ENCODE data around the gene FBXW8.

DNA sequence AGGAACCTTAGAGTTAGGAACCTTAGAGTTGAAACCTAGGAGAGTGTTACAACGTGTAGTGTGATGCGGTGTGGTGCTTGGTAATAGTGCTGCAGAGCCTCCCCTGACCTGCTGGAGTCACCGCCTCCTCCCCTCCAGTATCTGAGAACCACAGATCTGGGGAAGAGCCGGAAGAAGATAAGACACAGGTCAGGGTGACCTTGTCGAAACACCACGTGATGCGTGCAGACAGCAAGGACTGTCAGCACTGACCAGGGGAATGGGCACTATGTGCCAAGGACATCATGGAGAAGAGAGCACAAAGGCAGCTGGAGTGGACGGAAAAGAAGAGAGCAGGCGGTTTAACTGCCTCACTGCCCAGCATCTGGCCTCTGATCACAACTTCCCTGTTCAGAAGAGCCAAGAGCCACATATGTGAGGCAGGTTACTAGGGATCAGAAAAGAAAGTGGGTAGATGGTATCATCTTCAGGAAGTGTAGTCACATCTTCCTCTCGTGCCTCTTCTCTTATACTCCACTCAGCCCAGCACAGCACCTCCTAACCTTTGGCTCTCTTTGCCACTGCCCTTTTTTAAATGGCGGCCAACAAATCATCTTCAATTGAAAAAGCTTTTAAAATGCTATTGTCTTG lies 94.8 kb downstream of the FBXW8 start:
- no peak for TF ChIP-seq POLR2AphosphoS5 (IDR thresholded peaks at IDR 0.05; ENCODE audit: low read depth, low read length)
- TF ChIP-seq POLR2A (IDR thresholded peaks at IDR 0.05; ENCODE audit: low read depth, low read length): no peak
- no peak for TF ChIP-seq PAX5 (IDR thresholded peaks at IDR 0.05; ENCODE audit: insufficient read depth, low read length, severe bottlenecking)
- no peak for TF ChIP-seq TAF1 (IDR thresholded peaks at IDR 0.05; ENCODE audit: low read depth, low read length)
- no peak for TF ChIP-seq POU2F2 (IDR thresholded peaks at IDR 0.05; ENCODE audit: low read depth, low read length)
